Measurements from ENCODE around the gene AUTS2. TPM values are rescaled to one million over a fixed set of nuclear protein-coding genes. Genes with fewer than 3 reads are reported as not detected.

AUTS2 gene
- polyA plus RNA-seq, 1 donor (not counting 4 experiments of a cell fraction or from before 2014, with no cell fraction given) = 4.7 TPM

DNA sequence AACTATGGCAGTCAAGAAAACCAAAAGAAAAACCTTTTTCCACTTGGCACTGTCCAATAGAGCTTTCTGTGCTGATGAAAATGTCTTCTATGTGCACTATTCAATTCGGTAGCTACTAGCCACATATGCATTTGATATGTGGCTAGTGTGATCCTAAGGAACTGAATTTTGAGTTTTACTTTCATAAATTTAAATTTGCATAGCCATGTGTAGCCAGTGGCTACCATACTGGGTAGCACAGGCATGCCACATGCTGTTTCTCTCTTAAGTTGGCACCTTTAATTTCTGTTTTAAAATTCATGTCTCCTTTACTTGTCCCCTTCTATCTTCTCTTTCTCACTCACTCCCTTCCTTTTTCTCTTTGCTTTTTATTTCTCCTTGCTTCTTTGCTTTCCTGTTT lies 455.7 kb downstream of the AUTS2 start:
- H3K9me1 ChIP-seq (ENCODE audit: control insufficient read depth, extremely low read depth, insufficient read depth, low read length) = no peaks in the 10 kb centered on the region
- H3K27ac ChIP-seq (ENCODE audit: control insufficient read depth, insufficient read depth, low read length) = no peak overlapping the region
- no peaks in the 10 kb centered on the region for H3K36me3 ChIP-seq (ENCODE audit: control insufficient read depth in 2 of 2, extremely low read depth in 1 of 2, insufficient read depth in 2 of 2, low read length in 2 of 2)
- DNase-seq (ENCODE audit: low read depth, low spot score) (no peak), FAIRE-seq (no peak)
- dilution Hi-C loops (cut with MboI; ENCODE audit: extremely low pct_ligation_motif_present, low sequenced_read_pairs) = no loop called here
- H3K27me3 ChIP-seq (ENCODE audit: control insufficient read depth, extremely low read depth, insufficient read depth, low read length) = no peaks in the 10 kb centered on the region
- H3K4me1 ChIP-seq (ENCODE audit: control insufficient read depth, extremely low read depth, insufficient read depth, low read length) = no peaks in the 10 kb centered on the region
- H3K79me2 ChIP-seq (ENCODE audit: control insufficient read depth, insufficient read depth, low read length) = no peaks in the 10 kb centered on the region
- H3K9ac ChIP-seq (ENCODE audit: control insufficient read depth, extremely low read depth, insufficient read depth, low read length) = no peak overlapping the region
- H4K20me1 ChIP-seq (ENCODE audit: control insufficient read depth, extremely low read depth, insufficient read depth, low read length) = no peaks in the 10 kb centered on the region
- H2AFZ ChIP-seq (ENCODE audit: control insufficient read depth, low read length) = no peak overlapping the region
- no peak overlapping the region for H3K4me2 ChIP-seq (ENCODE audit: control insufficient read depth, extremely low read depth, insufficient read depth, low read depth, low read length)
- no peaks in the 10 kb centered on the region for H3K9me3 ChIP-seq (ENCODE audit: control insufficient read depth, low read depth, low read length)
- no peak overlapping the region for H3K4me3 ChIP-seq (ENCODE audit: control insufficient read depth in 2 of 3, extremely low read depth in 1 of 3, insufficient read depth in 2 of 3, low read depth in 1 of 3, low read length in 3 of 3)
- TF ChIP-seq EZH2 (IDR thresholded peaks at IDR 0.05; ENCODE audit: low read length) = no peak
- TF ChIP-seq, protein P1, sequence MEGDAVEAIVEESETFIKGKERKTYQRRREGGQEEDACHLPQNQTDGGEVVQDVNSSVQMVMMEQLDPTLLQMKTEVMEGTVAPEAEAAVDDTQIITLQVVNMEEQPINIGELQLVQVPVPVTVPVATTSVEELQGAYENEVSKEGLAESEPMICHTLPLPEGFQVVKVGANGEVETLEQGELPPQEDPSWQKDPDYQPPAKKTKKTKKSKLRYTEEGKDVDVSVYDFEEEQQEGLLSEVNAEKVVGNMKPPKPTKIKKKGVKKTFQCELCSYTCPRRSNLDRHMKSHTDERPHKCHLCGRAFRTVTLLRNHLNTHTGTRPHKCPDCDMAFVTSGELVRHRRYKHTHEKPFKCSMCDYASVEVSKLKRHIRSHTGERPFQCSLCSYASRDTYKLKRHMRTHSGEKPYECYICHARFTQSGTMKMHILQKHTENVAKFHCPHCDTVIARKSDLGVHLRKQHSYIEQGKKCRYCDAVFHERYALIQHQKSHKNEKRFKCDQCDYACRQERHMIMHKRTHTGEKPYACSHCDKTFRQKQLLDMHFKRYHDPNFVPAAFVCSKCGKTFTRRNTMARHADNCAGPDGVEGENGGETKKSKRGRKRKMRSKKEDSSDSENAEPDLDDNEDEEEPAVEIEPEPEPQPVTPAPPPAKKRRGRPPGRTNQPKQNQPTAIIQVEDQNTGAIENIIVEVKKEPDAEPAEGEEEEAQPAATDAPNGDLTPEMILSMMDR (optimal IDR thresholded peaks at IDR 0.05 in 1 of 3, IDR thresholded peaks at IDR 0.05 in 1 of 3, conservative IDR thresholded peaks at IDR 0.05 in 1 of 3; ENCODE audit: extremely low read depth in 1 of 3, insufficient read depth in 2 of 3, low read length in 3 of 3) = no peak

DNA sequence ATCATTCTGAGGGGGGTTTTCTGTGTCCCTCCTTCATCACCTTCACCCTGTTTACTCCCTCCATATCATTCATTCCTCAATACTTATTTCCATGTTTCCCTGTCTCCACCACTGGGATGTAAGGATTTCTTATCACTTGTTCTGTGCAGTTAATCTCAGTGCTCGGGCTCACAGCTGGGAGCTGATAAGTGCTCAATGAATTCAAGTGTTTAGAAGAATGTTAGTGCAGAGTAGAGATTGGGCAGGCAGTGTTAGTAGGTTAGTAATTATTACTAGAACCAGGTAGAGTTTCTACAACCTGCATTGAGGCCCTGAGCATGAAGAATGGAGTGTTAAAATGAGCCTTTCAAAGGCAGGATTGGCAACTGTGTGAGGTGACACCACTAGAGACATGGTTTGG lies 458.1 kb downstream of the AUTS2 start:
- H3K4me2 ChIP-seq (ENCODE audit: control insufficient read depth, extremely low read depth, insufficient read depth, low read depth, low read length) = no peak overlapping the region
- no peaks in the 10 kb centered on the region for H3K27me3 ChIP-seq (ENCODE audit: control insufficient read depth, extremely low read depth, insufficient read depth, low read length)
- no peaks in the 10 kb centered on the region for H3K9me3 ChIP-seq (ENCODE audit: control insufficient read depth, low read depth, low read length)
- DNase-seq (ENCODE audit: low read depth, low spot score) = no peak
- no peak overlapping the region for H3K4me3 ChIP-seq (ENCODE audit: control insufficient read depth in 2 of 3, extremely low read depth in 1 of 3, insufficient read depth in 2 of 3, low read depth in 1 of 3, low read length in 3 of 3)
- no peak for FAIRE-seq
- no peaks in the 10 kb centered on the region for H3K36me3 ChIP-seq (ENCODE audit: control insufficient read depth in 2 of 2, extremely low read depth in 1 of 2, insufficient read depth in 2 of 2, low read length in 2 of 2)
- dilution Hi-C loops (cut with MboI; ENCODE audit: extremely low pct_ligation_motif_present, low sequenced_read_pairs) = no loop called here
- H3K27ac ChIP-seq (ENCODE audit: control insufficient read depth, insufficient read depth, low read length) = no peak overlapping the region
- H4K20me1 ChIP-seq (ENCODE audit: control insufficient read depth, extremely low read depth, insufficient read depth, low read length) = no peaks in the 10 kb centered on the region
- no peak overlapping the region for H2AFZ ChIP-seq (ENCODE audit: control insufficient read depth, low read length)
- TF ChIP-seq, protein P1 (optimal IDR thresholded peaks at IDR 0.05 in 1 of 3, IDR thresholded peaks at IDR 0.05 in 1 of 3, conservative IDR thresholded peaks at IDR 0.05 in 1 of 3; ENCODE audit: extremely low read depth in 1 of 3, insufficient read depth in 2 of 3, low read length in 3 of 3) = no peak
- no peak for TF ChIP-seq EZH2 (IDR thresholded peaks at IDR 0.05; ENCODE audit: low read length)
- H3K79me2 ChIP-seq (ENCODE audit: control insufficient read depth, insufficient read depth, low read length) = no peaks in the 10 kb centered on the region
- H3K9me1 ChIP-seq (ENCODE audit: control insufficient read depth, extremely low read depth, insufficient read depth, low read length) = no peaks in the 10 kb centered on the region
- no peak overlapping the region for H3K9ac ChIP-seq (ENCODE audit: control insufficient read depth, extremely low read depth, insufficient read depth, low read length)
- no peaks in the 10 kb centered on the region for H3K4me1 ChIP-seq (ENCODE audit: control insufficient read depth, extremely low read depth, insufficient read depth, low read length)
